CD4-positive, alpha-beta T cell treated with Interferon alpha-2 for 1 hour (primary cell): ENCODE data around the gene VASP.
A peak's percentile ranks its signal among the peaks of the same experiment; 100 is the strongest.

ENCODE experiments used
- DNase-seq, 2 donors: peaks; one replicate each; pipeline ENCODE4 v3.0.0-alpha.2; 2020 to 2022

Gene VASP

GRCh38 chr19:45515807-45516401 is 8.6 kb downstream of the VASP start:
- DNase-seq: no peak

- DNase-seq: no peak
These were observed 10.0 kb downstream of the VASP start for GRCh38 chr19:45517238-45517637.

GRCh38 chr19:45517641-45518468 is 10.6 kb downstream of the VASP start:
- no peak for DNase-seq

- DNase-seq: no peak
These were observed 11.2 kb downstream of the VASP start for GRCh38 chr19:45518469-45518826.

GRCh38 chr19:45522010-45522941 is 15.0 kb downstream of the VASP start:
- DNase-seq: no peak

- DNase-seq: peak; percentile 83 to 89
These were observed 16.5 kb downstream of the VASP start for GRCh38 chr19:45523642-45524256.

- DNase-seq: no peak
These were observed 17.4 kb downstream of the VASP start for GRCh38 chr19:45524575-45525129.

GRCh38 chr19:45526143-45526542 is 18.9 kb downstream of the VASP start:
- DNase-seq: no peak

- DNase-seq: no peak
These were observed 19.7 kb downstream of the VASP start for GRCh38 chr19:45526971-45527370.

GRCh38 chr19:45527731-45528130 is 20.5 kb downstream of the VASP start:
- DNase-seq: no peak

- no peak for DNase-seq
These were observed 21.0 kb downstream of the VASP start for GRCh38 chr19:45528149-45528743.

GRCh38 chr19:45528744-45529419 is 21.6 kb downstream of the VASP start:
- no peak for DNase-seq

- DNase-seq: no peak
These were observed 22.1 kb downstream of the VASP start for GRCh38 chr19:45529420-45529785.

- no peak for DNase-seq
These were observed 24.1 kb downstream of the VASP start for GRCh38 chr19:45531349-45531748.

GRCh38 chr19:45539459-45539858 is 32.2 kb downstream of the VASP start:
- no peak for DNase-seq

- DNase-seq: no peak
These were observed 35.0 kb downstream of the VASP start for GRCh38 chr19:45542234-45542668.

GRCh38 chr19:45547211-45547770 is 40.0 kb downstream of the VASP start:
- DNase-seq: no peak

- no peak for DNase-seq
These were observed 40.8 kb downstream of the VASP start for GRCh38 chr19:45547965-45548609.

- DNase-seq: no peak
These were observed 46.2 kb downstream of the VASP start for GRCh38 chr19:45553464-45553863.

GRCh38 chr19:45554481-45554880 is 47.2 kb downstream of the VASP start:
- DNase-seq: no peak

- DNase-seq: no peak
These were observed 49.6 kb downstream of the VASP start for GRCh38 chr19:45556835-45557234.
